ENCODE results near the gene MYL9. TPM values are rescaled to one million over a fixed set of nuclear protein-coding genes. Genes with fewer than 3 reads are reported as not detected.

The MYL9 gene
- polyA plus RNA-seq, 1 donor (not counting 4 experiments of a cell fraction or from before 2014, with no cell fraction given), result 1.7 TPM

DNA sequence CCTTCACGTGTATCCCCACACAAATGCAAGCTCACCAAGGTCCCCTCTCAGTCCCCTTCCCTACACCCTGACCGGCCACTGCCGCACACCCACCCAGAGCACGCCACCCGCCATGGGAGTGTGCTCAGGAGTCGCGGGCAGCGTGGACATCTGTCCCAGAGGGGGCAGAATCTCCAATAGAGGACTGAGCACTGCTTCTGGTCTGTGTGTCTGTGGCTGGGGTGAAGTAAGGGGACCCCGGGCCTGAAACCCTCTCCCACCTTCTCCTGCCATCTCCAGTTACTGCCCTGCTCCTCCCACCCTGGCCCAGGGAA lies 8.3 kb downstream of the MYL9 start:
- Histone ChIP-seq H3K27ac (ENCODE audit: control insufficient read depth, insufficient read depth, low read length) (no peak overlapping the region), H2AFZ (ENCODE audit: control insufficient read depth, low read length) (no peak overlapping the region), H3K79me2 (ENCODE audit: control insufficient read depth, insufficient read depth, low read length) (no peaks in the 10 kb centered on the region), H3K27me3 (ENCODE audit: control insufficient read depth, extremely low read depth, insufficient read depth, low read length) (no peaks in the 10 kb centered on the region), H3K9me3 (ENCODE audit: control insufficient read depth, low read depth, low read length) (no peaks in the 10 kb centered on the region), H3K9me1 (ENCODE audit: control insufficient read depth, extremely low read depth, insufficient read depth, low read length) (no peaks in the 10 kb centered on the region), H3K9ac (ENCODE audit: control insufficient read depth, extremely low read depth, insufficient read depth, low read length) (no peak overlapping the region), H3K4me2 (ENCODE audit: control insufficient read depth, extremely low read depth, insufficient read depth, low read depth, low read length) (no peak overlapping the region), H4K20me1 (ENCODE audit: control insufficient read depth, extremely low read depth, insufficient read depth, low read length) (no peaks in the 10 kb centered on the region), H3K4me1 (ENCODE audit: control insufficient read depth, extremely low read depth, insufficient read depth, low read length) (peaks cover 5% of the 10 kb centered on the region), H3K36me3 (ENCODE audit: control insufficient read depth in 2 of 2, extremely low read depth in 1 of 2, insufficient read depth in 2 of 2, low read length in 2 of 2) (no peaks in the 10 kb centered on the region), H3K4me3 (ENCODE audit: control insufficient read depth in 2 of 3, extremely low read depth in 1 of 3, insufficient read depth in 2 of 3, low read depth in 1 of 3, low read length in 3 of 3) (no peak overlapping the region)
- FAIRE-seq (no peak), DNase-seq (ENCODE audit: low read depth, low spot score) (no peak)
- dilution Hi-C loops (cut with MboI; ENCODE audit: extremely low pct_ligation_motif_present, low sequenced_read_pairs), result no loop called here
- TF ChIP-seq EZH2 (IDR thresholded peaks at IDR 0.05; ENCODE audit: low read length), result no peak
- TF ChIP-seq, protein P1, sequence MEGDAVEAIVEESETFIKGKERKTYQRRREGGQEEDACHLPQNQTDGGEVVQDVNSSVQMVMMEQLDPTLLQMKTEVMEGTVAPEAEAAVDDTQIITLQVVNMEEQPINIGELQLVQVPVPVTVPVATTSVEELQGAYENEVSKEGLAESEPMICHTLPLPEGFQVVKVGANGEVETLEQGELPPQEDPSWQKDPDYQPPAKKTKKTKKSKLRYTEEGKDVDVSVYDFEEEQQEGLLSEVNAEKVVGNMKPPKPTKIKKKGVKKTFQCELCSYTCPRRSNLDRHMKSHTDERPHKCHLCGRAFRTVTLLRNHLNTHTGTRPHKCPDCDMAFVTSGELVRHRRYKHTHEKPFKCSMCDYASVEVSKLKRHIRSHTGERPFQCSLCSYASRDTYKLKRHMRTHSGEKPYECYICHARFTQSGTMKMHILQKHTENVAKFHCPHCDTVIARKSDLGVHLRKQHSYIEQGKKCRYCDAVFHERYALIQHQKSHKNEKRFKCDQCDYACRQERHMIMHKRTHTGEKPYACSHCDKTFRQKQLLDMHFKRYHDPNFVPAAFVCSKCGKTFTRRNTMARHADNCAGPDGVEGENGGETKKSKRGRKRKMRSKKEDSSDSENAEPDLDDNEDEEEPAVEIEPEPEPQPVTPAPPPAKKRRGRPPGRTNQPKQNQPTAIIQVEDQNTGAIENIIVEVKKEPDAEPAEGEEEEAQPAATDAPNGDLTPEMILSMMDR (optimal IDR thresholded peaks at IDR 0.05 in 1 of 3, IDR thresholded peaks at IDR 0.05 in 1 of 3, conservative IDR thresholded peaks at IDR 0.05 in 1 of 3; ENCODE audit: extremely low read depth in 1 of 3, insufficient read depth in 2 of 3, low read length in 3 of 3), result no peak

DNA sequence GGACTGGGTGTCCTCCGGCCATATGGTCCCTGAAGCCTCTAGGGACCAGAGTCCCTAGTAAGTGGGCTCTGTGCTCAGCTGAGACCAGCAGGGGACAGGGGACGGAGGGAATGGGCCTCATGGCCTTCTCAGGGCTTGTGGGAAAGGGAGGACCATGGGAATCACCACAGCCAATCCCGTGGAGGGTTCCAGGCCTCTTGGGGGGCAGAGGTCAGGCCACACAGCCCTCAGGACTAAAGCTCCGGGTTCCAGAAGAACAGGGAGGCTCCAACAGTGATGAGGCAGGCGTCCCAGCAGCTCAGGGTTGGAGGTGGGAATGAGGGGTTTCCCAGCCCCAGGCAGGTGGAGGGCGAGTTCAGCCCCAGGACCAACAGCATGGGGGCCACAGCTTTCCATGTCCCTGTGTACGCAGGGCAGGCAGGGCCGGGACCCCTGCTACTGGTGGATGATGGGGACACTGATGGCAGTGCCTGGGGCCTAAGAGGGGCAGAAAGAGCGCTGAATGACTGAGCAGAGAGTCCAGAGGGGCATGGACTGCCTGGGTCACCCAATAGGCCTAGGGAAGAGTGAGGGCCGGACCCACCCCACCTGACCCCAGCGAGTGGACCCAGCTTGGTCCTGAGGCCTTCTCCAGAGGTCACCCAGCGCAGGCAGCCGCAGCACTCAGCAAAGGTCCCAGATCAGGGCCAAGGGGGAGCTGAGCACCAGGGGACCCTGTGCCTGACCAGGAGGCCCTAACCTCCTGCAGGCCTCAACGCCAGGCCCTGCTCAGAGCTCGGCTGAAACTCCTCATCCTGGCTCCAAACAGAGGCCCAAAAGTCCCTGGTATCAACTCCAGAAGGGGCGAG lies 8.8 kb downstream of the MYL9 start:
- H3K9ac ChIP-seq (ENCODE audit: control insufficient read depth, extremely low read depth, insufficient read depth, low read length), result no peak overlapping the region
- H3K27me3 ChIP-seq (ENCODE audit: control insufficient read depth, extremely low read depth, insufficient read depth, low read length), result no peaks in the 10 kb centered on the region
- no peak overlapping the region for H3K4me3 ChIP-seq (ENCODE audit: control insufficient read depth in 2 of 3, extremely low read depth in 1 of 3, insufficient read depth in 2 of 3, low read depth in 1 of 3, low read length in 3 of 3)
- H4K20me1 ChIP-seq (ENCODE audit: control insufficient read depth, extremely low read depth, insufficient read depth, low read length), result no peaks in the 10 kb centered on the region
- peaks cover 5% of the 10 kb centered on the region for H3K4me1 ChIP-seq (ENCODE audit: control insufficient read depth, extremely low read depth, insufficient read depth, low read length)
- H3K4me2 ChIP-seq (ENCODE audit: control insufficient read depth, extremely low read depth, insufficient read depth, low read depth, low read length), result no peak overlapping the region
- H3K9me3 ChIP-seq (ENCODE audit: control insufficient read depth, low read depth, low read length), result no peaks in the 10 kb centered on the region
- H2AFZ ChIP-seq (ENCODE audit: control insufficient read depth, low read length), result no peak overlapping the region
- FAIRE-seq (no peak), DNase-seq (ENCODE audit: low read depth, low spot score) (no peak)
- H3K79me2 ChIP-seq (ENCODE audit: control insufficient read depth, insufficient read depth, low read length), result no peaks in the 10 kb centered on the region
- TF ChIP-seq EZH2 (IDR thresholded peaks at IDR 0.05; ENCODE audit: low read length), result no peak
- TF ChIP-seq, protein P1 (optimal IDR thresholded peaks at IDR 0.05 in 1 of 3, IDR thresholded peaks at IDR 0.05 in 1 of 3, conservative IDR thresholded peaks at IDR 0.05 in 1 of 3; ENCODE audit: extremely low read depth in 1 of 3, insufficient read depth in 2 of 3, low read length in 3 of 3), result no peak
- H3K27ac ChIP-seq (ENCODE audit: control insufficient read depth, insufficient read depth, low read length), result no peak overlapping the region
- H3K9me1 ChIP-seq (ENCODE audit: control insufficient read depth, extremely low read depth, insufficient read depth, low read length), result no peaks in the 10 kb centered on the region
- no peaks in the 10 kb centered on the region for H3K36me3 ChIP-seq (ENCODE audit: control insufficient read depth in 2 of 2, extremely low read depth in 1 of 2, insufficient read depth in 2 of 2, low read length in 2 of 2)
- dilution Hi-C loops (cut with MboI; ENCODE audit: extremely low pct_ligation_motif_present, low sequenced_read_pairs), result no loop called here

All from keratinocyte (primary cell).